Fibroblast of the aortic adventitia (primary cell): Measurements from ENCODE around the gene DPP6. TPM values are rescaled to one million over a fixed set of nuclear protein-coding genes. Genes with fewer than 3 reads are reported as not detected.

ENCODE experiments used
- DNase-seq: peaks from one replicate; pipeline ENCODE4 v3.0.0-alpha.2; 2010; ENCODE audit warnings: low read depth
- H3K4me3 ChIP-seq: 2 replicates; pipeline ENCODE4 v1.5.1; 2011; ENCODE audit warnings: low read depth, mild to moderate bottlenecking, control low read depth, low read length, moderate library complexity
- total RNA-seq: library from RNA; depleted of rRNA; stranded (reverse); fragments of >200 nt; gene quantifications from 2 replicates; pipeline ENCODE4 v1.2.3, GENCODE V29; 2012; ENCODE audit warnings: low replicate concordance
- TF ChIP-seq, protein P1 (sequence below): IDR thresholded peaks from 2 replicates; pipeline ENCODE4 v1.5.1; 2011; ENCODE audit warnings: mild to moderate bottlenecking, low read length, control low read depth, inconsistent platforms; ENCODE audit not compliant: insufficient read depth

Gene DPP6
- total RNA-seq, 1 donor, result not detected

DNA sequence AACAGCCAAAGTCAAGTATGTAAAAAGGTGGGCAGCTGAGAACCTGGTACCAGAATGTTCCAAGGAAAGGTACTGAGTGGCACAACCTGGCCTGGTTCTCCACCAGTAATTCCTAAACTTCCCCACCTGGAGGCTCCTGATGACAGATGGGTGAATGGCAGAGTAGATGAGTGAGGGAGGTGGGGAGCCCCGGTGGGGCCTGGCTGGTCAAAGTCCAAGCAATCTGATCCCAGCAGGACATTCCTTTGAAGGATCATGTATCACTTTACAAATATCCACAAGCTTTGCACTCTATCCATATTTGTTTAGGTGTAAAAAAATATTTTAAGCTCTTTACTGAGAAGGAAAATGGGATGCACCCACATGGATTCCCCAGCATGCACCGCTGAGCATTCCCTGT lies 250.2 kb downstream of the DPP6 start:
- H3K4me3 ChIP-seq, result no peak overlapping the region
- DNase-seq, result no peak
- TF ChIP-seq, protein P1, sequence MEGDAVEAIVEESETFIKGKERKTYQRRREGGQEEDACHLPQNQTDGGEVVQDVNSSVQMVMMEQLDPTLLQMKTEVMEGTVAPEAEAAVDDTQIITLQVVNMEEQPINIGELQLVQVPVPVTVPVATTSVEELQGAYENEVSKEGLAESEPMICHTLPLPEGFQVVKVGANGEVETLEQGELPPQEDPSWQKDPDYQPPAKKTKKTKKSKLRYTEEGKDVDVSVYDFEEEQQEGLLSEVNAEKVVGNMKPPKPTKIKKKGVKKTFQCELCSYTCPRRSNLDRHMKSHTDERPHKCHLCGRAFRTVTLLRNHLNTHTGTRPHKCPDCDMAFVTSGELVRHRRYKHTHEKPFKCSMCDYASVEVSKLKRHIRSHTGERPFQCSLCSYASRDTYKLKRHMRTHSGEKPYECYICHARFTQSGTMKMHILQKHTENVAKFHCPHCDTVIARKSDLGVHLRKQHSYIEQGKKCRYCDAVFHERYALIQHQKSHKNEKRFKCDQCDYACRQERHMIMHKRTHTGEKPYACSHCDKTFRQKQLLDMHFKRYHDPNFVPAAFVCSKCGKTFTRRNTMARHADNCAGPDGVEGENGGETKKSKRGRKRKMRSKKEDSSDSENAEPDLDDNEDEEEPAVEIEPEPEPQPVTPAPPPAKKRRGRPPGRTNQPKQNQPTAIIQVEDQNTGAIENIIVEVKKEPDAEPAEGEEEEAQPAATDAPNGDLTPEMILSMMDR, result no peak

DNA sequence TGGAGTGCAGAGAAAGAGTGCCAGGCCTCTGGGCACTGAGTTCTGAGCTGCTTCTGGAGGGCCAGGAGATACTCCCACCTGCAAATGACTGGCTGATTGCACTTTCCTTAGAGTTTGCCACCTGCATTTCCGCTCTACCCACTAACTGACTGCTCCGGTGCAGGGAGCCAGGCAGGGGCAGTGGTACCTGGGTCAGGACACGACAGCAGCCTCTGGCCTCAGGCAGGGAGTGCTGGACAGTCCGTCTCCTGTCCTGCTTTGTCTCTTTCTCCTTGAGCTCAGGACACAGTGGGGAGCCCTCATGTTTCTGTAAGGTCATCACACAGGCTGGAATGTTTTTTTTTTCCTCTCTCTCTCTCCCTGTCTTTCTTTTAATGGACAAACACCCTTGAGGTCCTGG lies 252.0 kb downstream of the DPP6 start:
- no peak overlapping the region for H3K4me3 ChIP-seq
- TF ChIP-seq, protein P1, result no peak
- no peak for DNase-seq

DNA sequence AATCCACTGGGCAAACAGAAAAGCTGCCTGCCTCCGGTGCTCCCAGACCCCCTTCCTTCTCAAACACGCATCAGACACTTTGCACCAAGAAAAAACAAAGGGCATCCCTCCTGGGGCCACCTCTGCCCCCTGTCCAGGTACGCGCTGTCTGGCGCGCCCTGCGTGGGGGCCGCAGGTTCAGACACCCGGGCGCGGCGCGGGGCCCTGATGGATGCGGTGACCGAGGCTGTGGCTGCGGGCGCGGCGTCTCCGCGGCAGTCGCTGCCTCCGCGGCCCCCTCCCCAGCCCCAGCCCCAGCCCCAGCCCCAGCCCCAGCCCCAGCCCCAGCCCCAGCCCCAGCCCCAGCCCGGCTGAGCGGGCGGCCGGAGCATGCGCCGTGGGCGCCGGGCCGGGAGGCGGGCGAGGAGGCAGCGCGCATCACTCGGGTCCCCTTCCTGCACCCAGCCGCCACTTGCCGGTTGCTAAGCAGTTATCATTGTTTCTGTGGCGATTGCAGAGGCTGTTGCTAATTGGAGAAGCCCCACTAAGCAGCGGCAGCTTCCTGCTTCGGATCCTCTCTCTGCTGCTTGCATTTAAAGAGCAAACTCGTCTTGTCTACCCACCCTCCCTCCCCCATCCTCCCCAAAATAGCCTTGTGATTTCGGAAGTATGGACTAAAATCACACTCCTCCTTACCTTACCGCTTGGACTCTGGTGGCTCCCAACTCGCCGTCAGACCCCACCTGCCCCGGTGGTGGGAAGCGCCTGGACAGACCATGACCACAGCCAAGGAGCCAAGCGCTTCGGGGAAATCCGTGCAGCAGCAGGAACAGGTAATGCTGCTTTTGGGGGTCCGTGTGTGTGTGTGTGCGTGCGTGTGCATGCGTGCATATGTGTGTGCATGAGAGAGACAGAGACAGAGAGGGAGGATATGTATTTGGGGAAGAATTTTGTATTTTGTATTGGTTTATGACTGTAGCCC lies 252.8 kb downstream of the DPP6 start:
- H3K4me3 ChIP-seq, result no peak overlapping the region
- DNase-seq, result no peak
- TF ChIP-seq, protein P1, result no peak

DNA sequence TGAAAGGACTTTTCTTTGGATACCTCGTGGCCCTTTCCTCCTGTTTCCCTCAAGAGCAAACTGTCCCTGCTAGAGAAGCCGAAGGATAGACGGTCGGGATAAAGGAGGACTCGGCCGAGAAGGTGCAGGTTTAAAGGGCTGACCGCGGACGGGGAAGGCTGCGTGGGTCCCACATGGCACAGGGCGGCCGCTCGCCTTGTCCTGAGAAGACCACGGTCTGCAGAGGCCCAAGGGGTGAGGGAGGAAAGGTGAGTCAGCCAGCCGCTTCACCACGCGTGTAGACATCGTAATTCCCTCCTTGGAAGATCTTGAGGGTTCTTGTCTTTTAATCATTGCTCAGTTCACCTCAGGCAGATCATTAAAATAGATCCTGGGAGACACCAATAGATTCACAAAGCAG lies 253.8 kb downstream of the DPP6 start:
- TF ChIP-seq, protein P1, result no peak
- H3K4me3 ChIP-seq, result no peak overlapping the region
- DNase-seq, result no peak

DNA sequence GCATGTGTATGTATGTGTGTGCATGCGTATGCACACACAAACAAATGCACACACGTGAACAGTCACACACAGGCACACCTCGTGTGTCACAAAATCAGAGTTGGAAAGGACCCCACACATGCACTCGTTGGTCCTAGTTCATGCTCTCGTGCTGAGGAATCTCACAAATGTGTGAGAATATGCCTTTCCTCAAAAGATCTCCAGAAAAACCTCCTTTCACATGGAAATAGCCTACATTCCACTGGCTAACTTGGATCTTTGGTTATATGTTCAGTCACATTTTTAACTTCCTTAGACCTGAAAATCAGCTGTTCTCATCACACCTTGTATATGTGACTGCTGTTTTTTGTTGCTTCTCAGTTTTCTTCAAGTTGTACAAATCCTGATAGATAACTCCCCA lies 256.7 kb downstream of the DPP6 start:
- DNase-seq, result no peak
- TF ChIP-seq, protein P1, result no peak
- no peak overlapping the region for H3K4me3 ChIP-seq

DNA sequence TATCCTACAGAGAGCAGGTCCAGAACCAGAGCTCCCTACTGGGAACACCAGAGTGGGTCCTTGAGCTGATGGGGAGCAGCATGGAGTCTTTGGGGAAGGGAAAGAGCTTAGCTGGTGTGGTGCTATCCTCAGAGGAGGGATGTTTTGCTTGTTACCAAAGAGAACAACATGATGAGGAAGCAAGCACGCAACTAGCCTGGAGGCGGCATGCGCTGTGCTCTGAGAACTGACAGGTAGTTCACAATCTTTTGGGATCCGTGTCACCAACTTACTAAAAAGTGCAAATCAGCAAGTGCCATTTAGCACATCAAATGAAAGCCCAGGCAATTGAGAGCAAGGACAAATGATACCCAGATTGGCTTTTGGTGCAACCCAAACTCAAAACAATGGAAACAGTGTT lies 257.9 kb downstream of the DPP6 start:
- no peak for DNase-seq
- TF ChIP-seq, protein P1, result no peak
- no peak overlapping the region for H3K4me3 ChIP-seq

DNA sequence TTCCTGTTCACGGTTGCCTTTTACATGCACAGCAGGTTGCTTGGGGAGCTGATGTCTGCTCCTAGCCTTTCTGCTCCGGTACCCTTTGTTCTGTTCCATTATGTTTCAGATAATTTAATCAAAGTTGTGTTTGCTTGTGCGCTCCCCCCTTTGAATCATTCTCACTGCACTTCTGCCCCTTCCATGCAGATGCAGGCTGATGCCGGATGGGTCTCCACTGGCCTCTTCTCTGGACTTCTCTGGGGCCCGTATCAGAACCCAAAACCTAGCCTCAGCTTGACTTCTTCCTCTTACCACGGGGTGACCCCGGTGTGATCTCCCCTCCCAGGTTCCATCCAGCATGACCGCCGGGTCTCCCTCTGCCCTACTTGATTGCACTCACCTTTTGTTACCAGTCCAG lies 272.0 kb downstream of the DPP6 start:
- TF ChIP-seq, protein P1, result no peak
- H3K4me3 ChIP-seq, result no peak overlapping the region
- DNase-seq, result no peak
